Stimulated activated CD8-positive, alpha-beta memory T cell treated with anti-CD3 and anti-CD28 coated beads, Interleukin-15, amount 100 ng/mL, for 4 hours (primary cell): ENCODE results near the gene DOK7.
"Not testable (repeated sequence)": the region's sequence is repeated elsewhere in the genome, so short reads cannot be mapped to it uniquely, and the experiment has no call there.

Experiments
- DNase-seq, 2 donors: peaks; one replicate each; pipeline ENCODE4 v3.0.0-alpha.2; 2020; ENCODE audit warnings: low read depth in 2 of 2

The DOK7 gene

DNA sequence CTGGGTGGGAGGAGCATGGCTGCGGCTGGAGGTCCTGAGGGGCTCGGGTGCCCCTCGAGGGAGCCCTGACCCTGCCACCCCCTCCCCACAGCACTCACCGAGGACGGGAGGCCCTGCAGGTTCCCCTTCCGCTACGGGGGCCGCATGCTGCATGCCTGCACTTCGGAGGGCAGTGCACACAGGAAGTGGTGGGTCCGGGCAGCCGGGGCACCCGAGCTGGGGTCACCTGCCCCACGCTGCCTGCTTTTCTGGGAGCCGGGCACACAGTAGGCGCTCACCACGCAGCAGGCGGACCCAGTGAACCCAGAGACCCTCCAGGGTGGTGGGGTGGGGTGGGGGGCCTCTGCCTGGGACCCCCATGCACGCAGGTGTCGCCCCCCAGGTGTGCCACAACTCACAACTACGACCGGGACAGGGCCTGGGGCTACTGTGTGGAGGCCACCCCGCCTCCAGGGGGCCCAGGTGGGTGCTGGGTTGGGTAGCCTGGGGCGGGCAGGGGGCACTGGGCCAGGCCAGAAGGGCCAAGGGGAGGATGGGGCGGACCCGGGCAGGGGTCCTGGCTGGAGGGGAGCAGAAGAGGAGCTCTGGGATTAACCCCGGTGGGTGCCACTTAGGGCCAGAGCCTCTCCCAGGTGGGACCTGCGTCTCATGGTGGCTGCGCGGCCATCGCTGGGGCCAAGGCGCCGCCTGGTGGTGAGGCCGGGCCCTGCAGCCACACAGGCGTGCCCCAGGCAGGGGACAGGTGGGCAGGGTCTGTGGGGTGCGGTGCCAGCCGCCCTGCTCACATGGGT lies 20.0 kb upstream of the DOK7 start:
- DNase-seq: no peak

DNA sequence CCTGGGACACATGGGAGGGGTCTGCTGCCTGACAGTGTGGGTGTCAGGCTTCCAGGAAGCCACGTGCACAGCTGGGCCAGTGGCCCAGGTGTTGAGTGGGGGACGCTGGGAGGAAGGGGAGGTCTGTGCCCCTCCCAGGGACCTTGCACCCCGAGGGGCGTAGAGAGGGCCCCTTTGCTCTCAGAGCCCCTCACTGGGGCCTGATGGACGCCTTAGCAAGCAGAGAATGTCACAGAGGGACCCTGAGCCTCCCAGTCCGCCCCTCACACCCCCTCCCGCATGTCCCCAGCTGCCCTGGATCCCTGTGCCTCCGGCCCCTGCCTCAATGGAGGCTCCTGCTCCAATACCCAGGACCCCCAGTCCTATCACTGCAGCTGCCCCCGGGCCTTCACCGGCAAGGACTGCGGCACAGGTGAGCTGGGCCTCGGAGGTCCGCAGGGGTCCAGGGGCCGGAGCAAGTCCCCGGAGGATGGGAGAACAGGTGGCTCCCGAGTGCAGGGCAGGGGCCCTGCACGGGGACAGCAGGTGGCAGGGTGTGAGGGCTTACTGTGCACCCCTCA lies 19.3 kb upstream of the DOK7 start:
- no peak for DNase-seq

GRCh38 chr4:3444351-3445110 lies 18.6 kb upstream of the DOK7 start:
- no peak for DNase-seq

GRCh38 chr4:3445111-3445820 lies 17.8 kb upstream of the DOK7 start:
- no peak for DNase-seq

DNA sequence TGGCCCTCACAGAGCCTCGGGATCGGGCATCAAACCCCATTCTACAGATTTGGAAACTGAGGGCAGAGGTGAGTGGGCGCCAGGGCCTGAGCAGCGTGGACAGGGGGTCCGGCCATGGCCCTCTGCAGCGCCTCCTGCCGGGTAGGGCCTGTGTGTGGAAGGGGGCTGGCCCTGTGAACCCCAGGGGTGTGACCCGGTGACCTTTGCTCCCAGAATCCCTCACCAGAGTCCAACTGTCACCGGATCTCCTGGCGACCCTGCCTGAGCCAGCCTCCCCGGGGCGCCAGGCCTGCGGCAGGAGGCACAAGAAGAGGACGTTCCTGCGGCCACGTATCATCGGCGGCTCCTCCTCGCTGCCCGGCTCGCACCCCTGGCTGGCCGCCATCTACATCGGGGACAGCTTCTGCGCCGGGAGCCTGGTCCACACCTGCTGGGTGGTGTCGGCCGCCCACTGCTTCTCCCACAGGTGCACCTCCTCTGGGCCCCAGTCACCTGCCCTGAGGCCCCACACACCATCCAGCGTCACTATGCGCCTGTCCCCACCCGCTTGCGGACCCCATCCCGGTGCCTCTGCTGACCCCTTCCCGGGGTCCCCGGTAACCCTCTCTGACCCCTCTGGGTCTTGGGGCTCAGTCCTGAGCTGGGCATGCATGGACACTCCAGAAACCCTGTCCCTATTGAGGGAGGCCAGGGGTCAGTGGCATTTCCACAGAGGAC lies 17.1 kb upstream of the DOK7 start:
- DNase-seq: no peak

GRCh38 chr4:3446631-3447320 lies 16.3 kb upstream of the DOK7 start:
- no peak for DNase-seq

GRCh38 chr4:3447431-3448395 lies 15.4 kb upstream of the DOK7 start:
- DNase-seq: no peak

DNA sequence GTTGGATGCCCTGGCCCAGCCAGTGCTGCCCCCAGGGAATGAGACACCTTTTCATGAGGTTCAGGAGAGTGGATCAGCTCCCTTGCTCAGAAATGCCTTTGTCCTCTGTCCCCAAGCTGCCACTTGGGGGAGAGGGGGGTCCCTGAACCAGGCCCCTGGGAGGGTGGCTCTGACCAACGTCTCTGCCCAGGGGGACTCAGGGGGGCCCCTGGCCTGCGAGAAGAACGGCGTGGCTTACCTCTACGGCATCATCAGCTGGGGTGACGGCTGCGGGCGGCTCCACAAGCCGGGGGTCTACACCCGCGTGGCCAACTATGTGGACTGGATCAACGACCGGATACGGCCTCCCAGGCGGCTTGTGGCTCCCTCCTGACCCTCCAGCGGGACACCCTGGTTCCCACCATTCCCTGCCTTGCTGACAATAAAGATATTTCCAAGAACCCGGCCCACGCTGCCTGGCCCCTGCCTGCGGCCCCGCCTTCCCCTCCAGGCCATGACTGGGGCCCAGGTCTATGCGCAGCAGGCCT lies 14.0 kb upstream of the DOK7 start:
- DNase-seq: no peak

GRCh38 chr4:3449574-3450534 lies 13.3 kb upstream of the DOK7 start:
- no peak for DNase-seq

GRCh38 chr4:3450643-3451042 lies 12.5 kb upstream of the DOK7 start:
- DNase-seq: no peak

DNA sequence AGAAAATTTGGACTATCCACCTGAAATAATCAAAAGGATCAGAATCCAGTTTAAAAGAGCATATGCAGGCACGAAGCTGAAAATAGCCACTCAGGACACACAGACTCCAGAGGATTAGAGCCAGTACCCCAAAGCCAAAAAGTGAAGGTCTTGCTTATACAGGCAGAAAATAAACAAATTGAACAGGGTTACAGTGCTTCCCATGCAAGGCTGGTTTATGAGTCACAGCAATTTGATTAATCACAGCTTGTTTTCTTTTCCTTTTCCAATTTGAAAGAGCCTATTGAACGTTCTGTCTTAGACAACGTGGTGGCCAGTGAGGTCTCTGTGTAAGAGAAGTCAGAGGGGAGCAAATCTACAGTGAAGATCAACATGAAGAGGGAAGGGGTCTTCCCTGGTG lies 11.2 kb upstream of the DOK7 start:
- no peak for DNase-seq

GRCh38 chr4:3452376-3452775 lies 10.7 kb upstream of the DOK7 start:
- no peak for DNase-seq

DNA sequence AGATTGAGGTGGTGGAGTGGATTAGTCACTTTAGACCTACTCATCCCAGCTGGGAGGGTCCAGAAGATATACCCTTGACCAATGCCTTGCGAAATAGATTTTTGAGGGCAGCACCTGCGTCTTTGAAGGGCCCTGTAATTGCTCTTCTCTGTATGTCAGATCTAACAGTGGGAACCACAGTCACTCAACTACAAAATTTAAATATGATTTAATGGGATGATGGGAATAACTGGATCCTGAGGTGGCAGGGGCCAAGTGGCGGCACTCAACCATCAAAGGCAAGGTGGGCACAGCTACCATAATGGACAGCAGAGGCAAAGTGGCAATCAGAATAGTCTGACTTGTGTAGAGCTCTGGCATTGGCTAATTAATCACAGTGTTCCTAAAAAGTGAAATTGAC lies 7.5 kb upstream of the DOK7 start:
- not testable (repeated sequence) for DNase-seq

DNA sequence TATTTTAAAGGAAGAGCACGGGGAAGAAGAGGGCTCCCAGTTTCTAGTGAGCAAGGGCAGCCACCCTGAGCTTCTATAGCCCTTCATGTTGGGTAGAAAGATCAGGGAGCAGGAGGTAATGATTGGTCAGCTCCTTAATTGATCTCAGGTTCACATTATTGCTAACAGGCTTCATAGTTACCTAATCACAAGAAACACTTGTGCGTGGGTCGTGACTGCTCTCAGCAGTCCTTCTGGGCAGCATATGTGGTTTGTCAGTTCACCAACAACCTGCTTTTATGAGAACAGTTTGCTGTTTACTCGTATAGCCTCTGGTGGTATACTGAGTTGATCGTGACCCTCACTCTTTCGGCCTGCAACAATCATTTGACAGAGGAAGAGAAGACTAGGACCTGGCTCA lies 4.7 kb upstream of the DOK7 start:
- no peak for DNase-seq

- DNase-seq: not testable (repeated sequence)
Measured at GRCh38 chr4:3459156-3459555, 4.0 kb upstream of the DOK7 start.

DNA sequence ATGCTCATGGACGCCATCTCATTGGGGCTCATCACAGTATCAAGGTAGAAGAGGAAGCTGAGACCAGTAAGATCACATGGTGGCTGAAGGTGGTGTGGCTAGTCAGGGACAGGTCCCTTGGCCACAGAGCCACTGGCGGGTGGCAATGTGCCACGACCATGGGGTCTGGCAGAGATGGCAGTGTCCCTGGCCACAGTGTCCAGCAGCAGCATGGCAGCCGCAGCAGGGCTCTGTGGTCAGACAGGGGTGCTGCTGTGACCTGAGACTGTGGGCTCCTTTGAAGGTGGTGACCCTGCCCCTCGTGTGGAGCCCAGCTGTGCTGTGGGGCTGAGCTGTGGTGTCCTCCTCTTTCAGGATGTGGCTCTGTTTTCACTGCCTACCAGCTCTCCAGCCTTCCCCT lies 2.2 kb upstream of the DOK7 start:
- DNase-seq: no peak

- DNase-seq: no peak
Measured at GRCh38 chr4:3461515-3462291, 1.4 kb upstream of the DOK7 start.

DNA sequence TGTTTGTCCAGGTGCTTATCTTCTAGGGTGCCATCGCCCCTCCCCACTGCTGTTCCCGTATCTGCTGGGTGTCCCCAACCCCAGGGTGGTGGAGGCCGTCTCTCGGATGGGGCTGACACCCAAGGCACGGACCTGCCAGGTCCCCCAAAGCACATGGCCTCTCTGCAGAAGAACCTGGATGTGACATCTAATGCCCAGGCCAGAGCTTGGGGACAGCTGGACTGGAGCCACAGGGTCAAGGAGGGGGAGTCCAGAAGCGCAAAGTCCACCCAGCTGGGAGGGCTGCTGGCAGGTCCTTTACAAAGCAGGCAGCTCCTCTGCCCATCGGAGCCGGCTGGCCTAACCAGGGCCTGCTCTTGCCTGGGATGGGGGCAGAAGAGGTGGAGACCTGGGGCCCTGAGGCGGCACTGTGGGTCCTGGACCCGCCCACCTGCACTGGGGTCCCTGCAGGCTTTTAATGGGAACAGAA lies 751 bp upstream of the DOK7 start:
- DNase-seq: no peak
